ENCODE data around the gene PRICKLE3. TPM values are rescaled to one million over a fixed set of nuclear protein-coding genes. Genes with fewer than 3 reads are reported as not detected.
A peak's percentile ranks its signal among the peaks of the same experiment; 100 is the strongest.

The PRICKLE3 gene
- total RNA-seq, 4 donors from 2014 or later = 14.2 to 17.6 (median 15.8) TPM

DNA sequence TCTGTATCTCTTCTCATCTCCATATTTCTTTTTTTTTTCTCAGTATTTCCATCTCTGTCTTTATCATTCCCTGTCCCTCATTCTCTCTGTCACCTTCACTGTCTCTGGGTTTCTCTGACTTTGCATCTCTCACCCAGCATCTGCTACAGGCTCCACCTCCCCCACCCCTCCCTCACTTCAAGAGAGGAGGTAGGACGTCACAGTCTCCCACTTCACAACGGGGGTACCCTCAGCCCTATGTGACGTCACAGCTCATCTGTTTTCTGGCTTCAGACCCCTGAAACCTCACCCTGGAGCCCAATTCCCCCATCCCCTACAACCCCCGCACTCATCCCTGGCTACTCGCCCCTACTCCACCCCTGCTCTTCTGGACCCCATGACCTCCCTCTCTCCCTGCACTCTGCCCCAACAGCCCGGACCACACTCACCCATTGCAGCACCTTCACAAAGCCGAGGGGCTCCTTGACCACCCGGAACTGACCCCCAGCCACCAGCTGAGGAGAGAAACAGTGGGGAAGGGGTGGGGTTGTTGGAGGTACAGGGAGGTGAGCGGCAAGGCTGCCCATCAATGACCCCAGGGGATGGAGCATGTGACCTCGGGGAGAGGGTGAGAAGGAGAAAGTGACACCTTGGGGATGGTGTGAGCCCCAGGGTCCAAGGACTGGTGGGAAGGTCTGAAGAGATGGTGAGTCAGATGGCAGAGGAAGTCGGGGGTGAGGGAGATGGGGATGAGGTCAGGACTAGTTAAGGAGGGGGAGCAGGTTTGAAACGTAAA is 12.6 kb upstream of the PRICKLE3 start:
- TF ChIP-seq, protein P1, sequence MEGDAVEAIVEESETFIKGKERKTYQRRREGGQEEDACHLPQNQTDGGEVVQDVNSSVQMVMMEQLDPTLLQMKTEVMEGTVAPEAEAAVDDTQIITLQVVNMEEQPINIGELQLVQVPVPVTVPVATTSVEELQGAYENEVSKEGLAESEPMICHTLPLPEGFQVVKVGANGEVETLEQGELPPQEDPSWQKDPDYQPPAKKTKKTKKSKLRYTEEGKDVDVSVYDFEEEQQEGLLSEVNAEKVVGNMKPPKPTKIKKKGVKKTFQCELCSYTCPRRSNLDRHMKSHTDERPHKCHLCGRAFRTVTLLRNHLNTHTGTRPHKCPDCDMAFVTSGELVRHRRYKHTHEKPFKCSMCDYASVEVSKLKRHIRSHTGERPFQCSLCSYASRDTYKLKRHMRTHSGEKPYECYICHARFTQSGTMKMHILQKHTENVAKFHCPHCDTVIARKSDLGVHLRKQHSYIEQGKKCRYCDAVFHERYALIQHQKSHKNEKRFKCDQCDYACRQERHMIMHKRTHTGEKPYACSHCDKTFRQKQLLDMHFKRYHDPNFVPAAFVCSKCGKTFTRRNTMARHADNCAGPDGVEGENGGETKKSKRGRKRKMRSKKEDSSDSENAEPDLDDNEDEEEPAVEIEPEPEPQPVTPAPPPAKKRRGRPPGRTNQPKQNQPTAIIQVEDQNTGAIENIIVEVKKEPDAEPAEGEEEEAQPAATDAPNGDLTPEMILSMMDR (IDR thresholded peaks at IDR 0.05) = no peak
- TF ChIP-seq POLR2A (IDR thresholded peaks at IDR 0.05) = no peak
- Histone ChIP-seq H3K4me3 (no peak overlapping the region), H3K36me3 (no peaks in the 10 kb centered on the region), H3K27ac (no peak overlapping the region), H3K4me1 (no peaks in the 10 kb centered on the region), H3K27me3 (no peaks in the 10 kb centered on the region), H3K9me3 (no peaks in the 10 kb centered on the region)
- DNase-seq = no peak
- intact Hi-C loops (cut with DNase I; ENCODE audit: low total_unique reads) = no loop called here

DNA sequence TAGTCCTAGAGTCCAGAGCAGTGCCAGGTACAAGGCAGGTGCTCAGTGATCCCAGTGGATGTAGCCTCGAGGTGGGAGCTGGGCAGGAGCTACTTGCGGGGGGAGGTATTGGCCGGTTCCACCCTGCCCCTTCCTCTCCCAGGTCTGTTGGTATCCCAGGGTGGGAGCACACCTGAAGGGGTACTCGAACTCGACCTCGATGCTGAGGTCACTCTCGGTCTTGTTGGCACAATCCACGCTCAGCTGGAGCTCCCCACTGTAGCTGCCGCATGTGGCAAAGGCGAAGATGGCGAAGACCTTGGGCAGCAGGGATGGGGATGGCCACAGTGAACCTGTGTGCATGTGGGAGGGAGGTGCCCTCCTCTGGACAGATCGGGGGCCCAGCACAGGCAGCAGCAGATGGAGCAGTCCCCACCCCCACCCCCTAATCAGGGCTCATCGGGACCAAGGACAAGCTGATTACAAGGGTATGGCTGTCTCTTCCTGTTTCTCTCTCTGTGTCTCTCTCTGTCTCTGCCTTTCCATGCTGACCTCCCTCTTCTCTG is 11.4 kb upstream of the PRICKLE3 start:
- H3K4me3 ChIP-seq = no peak overlapping the region
- H3K27me3 ChIP-seq = no peaks in the 10 kb centered on the region
- no peaks in the 10 kb centered on the region for H3K9me3 ChIP-seq
- intact Hi-C loops (cut with DNase I; ENCODE audit: low total_unique reads) = no loop called here
- H3K27ac ChIP-seq = no peak overlapping the region
- H3K4me1 ChIP-seq = no peaks in the 10 kb centered on the region
- no peaks in the 10 kb centered on the region for H3K36me3 ChIP-seq
- TF ChIP-seq, protein P1 (IDR thresholded peaks at IDR 0.05) = no peak
- no peak for TF ChIP-seq POLR2A (IDR thresholded peaks at IDR 0.05)
- DNase-seq = no peak

DNA sequence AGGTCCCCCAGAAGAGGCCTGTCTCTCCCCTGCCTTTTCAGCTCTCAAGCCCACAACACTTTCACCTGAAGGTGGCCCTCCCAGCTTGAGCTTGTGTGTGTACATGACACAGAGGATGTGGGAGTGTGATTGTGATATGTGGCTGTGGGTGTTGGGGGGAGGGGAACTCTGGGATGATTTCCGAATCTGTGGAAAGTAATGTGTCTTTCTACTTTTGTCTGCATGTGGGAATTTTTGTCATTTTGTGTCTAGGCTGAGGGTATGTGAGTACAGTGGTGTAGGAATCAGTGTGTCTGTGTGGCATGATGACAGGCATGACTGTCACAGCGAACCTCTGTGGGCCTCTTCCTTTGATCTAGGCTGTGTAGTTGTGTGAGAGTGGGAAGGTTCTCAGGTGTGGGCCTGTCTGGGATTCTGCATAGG is 7.4 kb upstream of the PRICKLE3 start:
- no peaks in the 10 kb centered on the region for H3K36me3 ChIP-seq
- no peaks in the 10 kb centered on the region for H3K9me3 ChIP-seq
- H3K4me1 ChIP-seq = no peaks in the 10 kb centered on the region
- intact Hi-C loops (cut with DNase I; ENCODE audit: low total_unique reads) = no loop called here
- H3K4me3 ChIP-seq = no peak overlapping the region
- H3K27me3 ChIP-seq = no peaks in the 10 kb centered on the region
- no peak overlapping the region for H3K27ac ChIP-seq
- TF ChIP-seq POLR2A (IDR thresholded peaks at IDR 0.05) = no peak
- TF ChIP-seq, protein P1 (IDR thresholded peaks at IDR 0.05) = no peak
- DNase-seq = no peak

DNA sequence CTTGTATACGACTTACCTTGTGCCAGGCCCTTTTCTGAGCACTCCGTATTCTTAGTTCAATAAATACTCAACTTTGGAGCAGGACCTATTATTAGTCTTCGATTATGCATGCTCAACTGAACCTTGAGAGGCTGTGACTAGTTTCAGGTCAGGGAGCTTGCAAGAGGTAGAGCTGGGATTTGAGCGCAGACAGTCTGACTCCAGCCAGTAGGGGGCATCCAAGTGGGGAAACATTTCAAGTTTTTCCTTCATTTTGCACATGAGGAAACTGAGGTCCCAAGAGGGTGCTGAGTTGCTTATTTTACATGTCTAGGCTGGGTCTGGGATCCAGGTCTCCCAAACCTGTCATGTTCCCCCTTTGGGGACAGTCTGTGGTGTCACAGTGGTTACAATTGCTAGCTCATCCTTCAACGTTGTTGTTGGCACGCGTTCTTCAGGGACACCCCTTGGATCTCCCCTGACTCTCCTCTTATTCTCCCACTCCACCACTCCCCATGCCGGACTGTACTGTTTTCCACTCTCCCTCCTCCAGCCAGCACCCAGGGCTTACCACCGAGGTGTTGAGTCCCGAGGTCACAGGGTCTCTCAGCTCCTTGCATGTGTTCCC is 6.7 kb upstream of the PRICKLE3 start:
- Histone ChIP-seq H3K9me3 (no peaks in the 10 kb centered on the region), H3K27ac (no peak overlapping the region), H3K4me3 (no peak overlapping the region), H3K27me3 (no peaks in the 10 kb centered on the region), H3K36me3 (no peaks in the 10 kb centered on the region), H3K4me1 (no peaks in the 10 kb centered on the region)
- TF ChIP-seq, protein P1 (IDR thresholded peaks at IDR 0.05) = peak in 3 of 4 experiments; percentile 25 to 36 (median 32)
- TF ChIP-seq POLR2A (IDR thresholded peaks at IDR 0.05) = no peak
- intact Hi-C loops (cut with DNase I; ENCODE audit: low total_unique reads) = no loop called here
- no peak for DNase-seq

DNA sequence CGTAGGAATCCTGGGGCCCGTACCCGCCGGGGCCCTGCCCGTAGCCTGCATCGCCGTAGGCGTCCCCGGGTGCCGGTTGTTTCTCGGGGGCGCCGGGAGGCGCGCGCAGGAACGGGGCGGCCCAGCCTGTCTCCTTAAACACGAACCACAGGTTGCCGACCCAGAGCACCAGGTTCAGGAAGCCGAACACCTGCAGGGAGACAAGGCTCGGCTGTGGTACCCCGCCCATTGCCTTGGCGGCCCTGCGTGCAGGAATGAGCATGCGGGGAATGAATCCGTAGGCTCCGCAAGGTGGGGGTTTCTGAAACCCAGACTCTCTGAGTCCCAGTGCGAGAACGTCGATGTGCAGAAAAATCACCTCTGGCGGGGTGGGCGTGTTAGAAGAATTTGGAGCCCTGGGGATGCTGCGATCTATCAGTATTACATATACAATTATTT is 5.4 kb upstream of the PRICKLE3 start:
- no peaks in the 10 kb centered on the region for H3K27me3 ChIP-seq
- H3K36me3 ChIP-seq = no peaks in the 10 kb centered on the region
- H3K4me1 ChIP-seq = no peaks in the 10 kb centered on the region
- peak overlapping the region; percentile 86 to 92 for H3K27ac ChIP-seq
- TF ChIP-seq POLR2A (IDR thresholded peaks at IDR 0.05) = no peak
- TF ChIP-seq, protein P1 (IDR thresholded peaks at IDR 0.05) = no peak
- H3K9me3 ChIP-seq = no peaks in the 10 kb centered on the region
- DNase-seq = no peak
- peak overlapping the region; percentile 65 to 68 for H3K4me3 ChIP-seq
- intact Hi-C loops (cut with DNase I; ENCODE audit: low total_unique reads) = no loop called here
